Omental fat pad (tissue), 4 donors: Measurements from ENCODE around the gene PBXIP1. TPM values are rescaled to one million over a fixed set of nuclear protein-coding genes. Genes with fewer than 3 reads are reported as not detected.
A peak's percentile ranks its signal among the peaks of the same experiment; 100 is the strongest.
"Not testable (repeated sequence)": the region's sequence is repeated elsewhere in the genome, so short reads cannot be mapped to it uniquely, and the experiment has no call there.

Source experiments
- ATAC-seq: fragments of 150-250 bp; one replicate; pipeline ENCODE4 v1.9.1; 2016; ENCODE audit warnings: mild to moderate bottlenecking, moderate library complexity; ENCODE audit not compliant: low FRiP score
- DNase-seq: peaks from one replicate; pipeline ENCODE4 v3.0.0-alpha.2; 2019; ENCODE audit warnings: low spot score
- total RNA-seq, 4 donors: library from RNA; depleted of rRNA; stranded (reverse); fragments of >200 nt; gene quantifications; one replicate each; pipeline ENCODE4 v1.1.0, GENCODE V29; 2016
- TF ChIP-seq, protein P1 (sequence below), 3 donors: fragments of 450-650 bp; IDR thresholded peaks; one replicate each; pipeline ENCODE4 v1.5.1; 2016 to 2017; ENCODE audit warnings: antibody characterized with exemption in 3 of 3, mild to moderate bottlenecking in 3 of 3, moderate library complexity in 2 of 3

Gene PBXIP1
- total RNA-seq, 4 donors from 2014 or later = 65.0 to 93.7 (median 82.0) TPM

DNA sequence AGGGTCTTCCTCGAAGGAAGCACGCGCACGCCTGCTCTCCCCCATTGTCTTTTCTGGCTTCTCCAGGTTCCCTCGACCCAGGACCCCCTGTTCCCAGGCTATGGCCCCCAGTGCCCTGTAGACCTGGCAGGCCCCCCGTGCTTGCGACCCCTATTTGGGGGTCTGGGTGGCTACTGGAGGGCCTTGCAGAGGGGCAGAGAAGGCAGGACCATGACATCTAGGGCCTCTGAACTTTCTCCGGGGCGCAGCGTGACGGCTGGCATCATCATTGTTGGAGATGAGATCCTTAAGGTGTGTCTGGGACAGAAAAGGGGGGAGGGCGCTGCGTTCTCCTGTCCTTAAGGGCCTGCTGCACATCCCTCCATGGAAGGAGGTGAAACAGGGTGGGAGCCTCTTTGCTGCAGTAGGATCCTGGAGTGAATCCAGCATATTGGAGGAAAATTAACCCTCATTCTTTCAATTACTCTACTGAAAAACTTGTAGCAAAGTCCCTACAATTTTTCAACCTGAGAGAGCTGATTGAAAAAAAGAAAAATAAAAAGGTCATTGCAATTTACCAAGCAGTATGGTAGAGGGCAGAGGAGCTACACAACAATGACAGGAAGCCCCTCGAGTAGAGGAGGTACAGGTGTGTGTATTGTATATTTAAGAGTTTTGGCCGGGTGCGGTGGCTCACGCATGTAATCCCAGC, 28.0 kb upstream of the PBXIP1 start:
- DNase-seq (no peak), ATAC-seq (no peak)

DNA sequence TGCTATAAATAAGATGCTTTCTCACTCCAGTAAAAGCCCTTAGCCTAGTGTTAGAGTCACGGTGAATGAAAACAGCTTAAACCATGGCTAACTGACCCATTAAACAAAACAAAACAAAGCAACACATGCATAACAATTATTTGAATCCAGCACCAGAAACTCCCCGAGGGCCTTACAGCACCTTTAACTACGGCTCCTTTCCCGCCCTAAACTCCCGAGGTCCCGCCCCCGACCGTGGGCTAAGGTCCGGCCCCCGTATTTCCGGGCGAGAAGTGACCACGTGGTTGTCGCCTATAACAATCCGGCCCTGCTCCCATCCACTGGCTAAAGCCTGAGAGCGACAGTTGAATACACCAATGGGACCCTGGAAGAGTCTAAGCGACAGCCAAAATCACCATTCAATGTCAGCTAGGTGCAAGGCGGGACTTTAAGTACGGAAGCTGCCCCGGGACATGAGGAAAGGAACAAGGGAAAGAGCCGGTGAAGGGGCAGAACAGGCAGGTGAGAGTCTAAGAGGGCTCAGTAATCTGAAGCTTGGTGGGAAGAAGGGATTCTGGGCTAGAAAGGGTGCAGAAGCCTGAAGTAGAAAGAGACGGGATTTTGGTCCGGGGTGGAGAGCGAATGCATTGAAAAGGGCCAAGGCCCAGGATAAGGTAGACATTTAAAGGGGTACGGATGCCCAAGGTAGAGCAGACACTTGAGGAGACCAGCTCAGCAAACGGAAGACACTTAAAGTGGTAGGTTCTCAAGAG, 27.2 kb upstream of the PBXIP1 start, which contains the start of gene FLAD1:
TSS of gene FLAD1 (plus strand) at position 448 of the 752 bp plus-strand sequence. CDS start 351 bp downstream, outside the sequence.
- DNase-seq = peak; percentile 89
- TF ChIP-seq, protein P1, sequence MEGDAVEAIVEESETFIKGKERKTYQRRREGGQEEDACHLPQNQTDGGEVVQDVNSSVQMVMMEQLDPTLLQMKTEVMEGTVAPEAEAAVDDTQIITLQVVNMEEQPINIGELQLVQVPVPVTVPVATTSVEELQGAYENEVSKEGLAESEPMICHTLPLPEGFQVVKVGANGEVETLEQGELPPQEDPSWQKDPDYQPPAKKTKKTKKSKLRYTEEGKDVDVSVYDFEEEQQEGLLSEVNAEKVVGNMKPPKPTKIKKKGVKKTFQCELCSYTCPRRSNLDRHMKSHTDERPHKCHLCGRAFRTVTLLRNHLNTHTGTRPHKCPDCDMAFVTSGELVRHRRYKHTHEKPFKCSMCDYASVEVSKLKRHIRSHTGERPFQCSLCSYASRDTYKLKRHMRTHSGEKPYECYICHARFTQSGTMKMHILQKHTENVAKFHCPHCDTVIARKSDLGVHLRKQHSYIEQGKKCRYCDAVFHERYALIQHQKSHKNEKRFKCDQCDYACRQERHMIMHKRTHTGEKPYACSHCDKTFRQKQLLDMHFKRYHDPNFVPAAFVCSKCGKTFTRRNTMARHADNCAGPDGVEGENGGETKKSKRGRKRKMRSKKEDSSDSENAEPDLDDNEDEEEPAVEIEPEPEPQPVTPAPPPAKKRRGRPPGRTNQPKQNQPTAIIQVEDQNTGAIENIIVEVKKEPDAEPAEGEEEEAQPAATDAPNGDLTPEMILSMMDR (IDR thresholded peaks at IDR 0.05) = no peak

More for the DNA sequence above, 28.0 kb upstream of the PBXIP1 start:
- TF ChIP-seq, protein P1 (IDR thresholded peaks at IDR 0.05) = no peak

DNA sequence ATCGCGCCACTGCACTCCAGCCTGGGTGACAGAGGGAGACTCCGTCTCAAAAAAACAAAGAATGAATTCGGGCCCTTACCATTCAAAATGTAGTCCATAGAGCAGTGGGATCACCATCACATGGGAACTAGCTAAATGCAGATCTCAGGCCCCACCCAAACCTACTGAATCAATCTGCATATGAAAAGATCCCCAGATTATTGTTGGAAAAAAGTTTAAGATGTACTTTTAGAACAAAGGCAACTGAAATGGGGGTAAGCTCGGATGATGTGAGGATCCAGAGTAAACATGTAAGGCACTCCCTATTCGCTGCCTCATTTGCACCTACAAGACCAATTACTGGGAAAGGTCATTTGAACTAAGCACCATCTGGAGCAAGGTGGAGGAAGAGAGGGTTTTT, 26.4 kb upstream of the PBXIP1 start:
- ATAC-seq (no peak), DNase-seq (no peak)
- TF ChIP-seq, protein P1 (IDR thresholded peaks at IDR 0.05) = no peak

More for the DNA sequence above, 27.2 kb upstream of the PBXIP1 start, which contains the start of gene FLAD1:
- peak; percentile 99 for ATAC-seq

DNA sequence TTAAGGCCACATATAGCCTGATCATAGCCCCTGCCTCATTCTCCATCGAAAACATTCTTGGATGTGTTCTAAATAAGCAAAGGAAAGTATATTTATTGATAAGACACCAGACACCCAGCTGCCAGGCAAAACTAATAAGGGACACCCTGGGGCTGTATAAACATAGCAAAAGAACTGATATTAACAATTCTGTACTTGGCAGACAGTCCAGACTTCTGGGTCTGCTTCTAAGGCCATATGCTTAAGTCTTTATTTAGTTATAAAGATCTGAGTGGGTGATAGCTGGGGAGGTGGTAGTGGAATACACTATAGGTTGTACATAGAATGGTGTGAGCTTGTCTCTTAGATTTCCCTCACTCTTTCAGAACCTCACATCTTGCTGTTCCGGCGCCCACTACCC, 22.5 kb upstream of the PBXIP1 start:
- TF ChIP-seq, protein P1 (IDR thresholded peaks at IDR 0.05) = no peak
- ATAC-seq = no peak

DNA sequence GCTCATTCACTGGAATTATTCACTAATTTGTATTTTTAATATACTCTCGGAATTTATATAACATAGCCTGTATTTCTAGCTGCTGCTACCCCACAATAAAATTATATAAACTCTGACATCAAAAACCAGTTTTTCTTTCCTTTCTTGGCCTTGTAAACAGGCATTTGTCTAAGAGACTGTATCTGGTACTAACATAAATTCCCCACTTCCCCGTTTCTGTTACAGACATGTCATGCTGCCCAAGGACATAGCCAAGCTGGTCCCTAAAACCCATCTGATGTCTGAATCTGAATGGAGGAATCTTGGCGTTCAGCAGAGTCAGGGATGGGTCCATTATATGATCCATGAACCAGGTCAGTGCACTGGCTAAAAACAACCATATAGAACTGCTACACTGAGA, 21.9 kb upstream of the PBXIP1 start:
- ATAC-seq = not testable (repeated sequence)

More for the DNA sequence above, 22.5 kb upstream of the PBXIP1 start:
- no peak for DNase-seq

DNA sequence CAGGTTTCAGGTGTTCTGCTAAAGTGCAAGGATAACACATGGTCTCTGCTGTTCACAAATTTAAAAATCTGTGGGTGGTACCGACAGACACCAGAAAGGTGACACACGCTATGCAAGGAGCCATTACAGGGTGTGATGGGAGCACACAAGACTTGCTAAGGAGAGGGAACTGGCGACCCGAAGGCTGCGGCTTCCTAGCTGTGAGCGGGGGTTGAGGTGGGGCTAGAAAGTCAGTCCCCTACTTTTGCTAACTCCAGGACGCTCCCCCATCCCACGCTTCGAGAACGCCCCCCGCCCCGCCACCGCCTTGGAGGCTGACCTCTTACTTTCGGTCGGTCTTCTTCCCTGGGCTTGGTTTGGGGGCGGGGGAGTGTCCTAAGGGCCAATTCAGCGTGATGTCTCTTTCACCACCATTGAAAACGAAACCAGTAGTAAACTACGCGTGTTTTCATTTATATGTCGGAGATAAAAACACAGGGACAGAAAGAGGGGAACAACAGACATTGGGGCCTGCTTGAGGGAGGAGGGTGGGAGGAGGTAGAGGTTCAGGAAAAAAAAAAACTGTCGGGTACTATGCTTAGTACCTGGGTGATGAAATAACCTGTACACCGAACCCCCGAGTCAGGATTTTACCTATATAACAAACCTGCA, 19.6 kb upstream of the PBXIP1 start:
- ATAC-seq = no peak
- TF ChIP-seq, protein P1 (IDR thresholded peaks at IDR 0.05) = no peak
- DNase-seq = peak; percentile 47

More for the DNA sequence above, 21.9 kb upstream of the PBXIP1 start:
- DNase-seq = not testable (repeated sequence)

DNA sequence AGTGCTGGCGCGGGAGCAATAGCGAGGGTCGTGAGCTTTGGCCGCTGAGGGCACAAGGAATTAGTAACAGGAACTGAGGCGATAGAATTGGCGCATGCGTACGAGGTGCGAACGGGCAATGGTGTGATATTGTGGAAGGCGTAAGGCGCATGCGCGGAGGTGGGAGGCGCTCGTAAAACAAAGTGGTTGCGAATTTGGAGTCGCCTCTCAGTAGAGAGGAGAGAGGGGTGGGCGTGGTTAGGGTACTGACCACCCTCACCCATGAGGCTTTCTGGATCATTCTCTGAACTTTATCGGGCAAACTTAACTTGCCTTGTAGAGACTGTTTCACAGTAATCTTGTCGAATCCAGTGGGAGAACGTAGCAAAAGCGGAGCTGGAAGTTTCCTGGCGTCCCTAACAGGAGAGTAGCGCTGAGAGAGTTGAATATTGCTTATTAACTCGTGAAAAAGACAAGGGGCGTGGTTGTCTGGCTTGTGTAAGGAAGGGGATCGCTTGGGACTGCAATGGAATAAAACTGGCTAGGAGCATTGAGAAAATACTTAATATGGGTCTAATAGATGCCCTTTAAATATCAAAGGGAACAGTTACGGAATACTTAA, 19.0 kb upstream of the PBXIP1 start:
- DNase-seq (peak; percentile 75), ATAC-seq (peak; percentile 61)
- TF ChIP-seq, protein P1 (IDR thresholded peaks at IDR 0.05) = no peak
